BLaER1 treated with 17β-estradiol and CSF1 and Interleukin-3, amounts not matched to agents 10 nM and 100 nM (cell line): ENCODE data around the gene SMC6.

Experiments
- H3K27ac ChIP-seq, 11 experiments: shearing (Covaris generic); formaldehyde crosslinking; 2 replicates each; pipeline ENCODE4 v1.8.1; 2022
- H3K27me3 ChIP-seq, 11 experiments: shearing (Covaris generic); formaldehyde crosslinking; 2 replicates each; pipeline ENCODE4 v1.8.1; 2022
- H3K36me3 ChIP-seq, 11 experiments: shearing (Covaris generic); formaldehyde crosslinking; 2 replicates each; pipeline ENCODE4 v1.8.1; 2022
- H3K4me1 ChIP-seq, 10 experiments: shearing (Covaris generic); formaldehyde crosslinking; 2 replicates each; pipeline ENCODE4 v1.8.1; 2022
- H3K4me2 ChIP-seq, 11 experiments: shearing (Covaris generic); formaldehyde crosslinking; 2 replicates each; pipeline ENCODE4 v1.8.1; 2022
- H3K4me3 ChIP-seq, 10 experiments: shearing (Covaris generic); formaldehyde crosslinking; 2 replicates each; pipeline ENCODE4 v1.8.1; 2022
- H3K9ac ChIP-seq, 11 experiments: shearing (Covaris generic); formaldehyde crosslinking; 2 replicates each; pipeline ENCODE4 v1.8.1; 2022
- H3K9me3 ChIP-seq, 11 experiments: shearing (Covaris generic); formaldehyde crosslinking; replicated peaks in 1 of 11; 2 replicates each; pipeline ENCODE4 v1.8.1; 2022
- H4K20me1 ChIP-seq, 11 experiments: shearing (Covaris generic); formaldehyde crosslinking; 2 replicates each; pipeline ENCODE4 v1.8.1; 2022
- Cebpa-rat ChIP-seq, 11 experiments: shearing (Covaris generic); IDR thresholded peaks; 2 replicates each; pipeline ENCODE4 v1.8.1; 2022

The SMC6 gene

DNA sequence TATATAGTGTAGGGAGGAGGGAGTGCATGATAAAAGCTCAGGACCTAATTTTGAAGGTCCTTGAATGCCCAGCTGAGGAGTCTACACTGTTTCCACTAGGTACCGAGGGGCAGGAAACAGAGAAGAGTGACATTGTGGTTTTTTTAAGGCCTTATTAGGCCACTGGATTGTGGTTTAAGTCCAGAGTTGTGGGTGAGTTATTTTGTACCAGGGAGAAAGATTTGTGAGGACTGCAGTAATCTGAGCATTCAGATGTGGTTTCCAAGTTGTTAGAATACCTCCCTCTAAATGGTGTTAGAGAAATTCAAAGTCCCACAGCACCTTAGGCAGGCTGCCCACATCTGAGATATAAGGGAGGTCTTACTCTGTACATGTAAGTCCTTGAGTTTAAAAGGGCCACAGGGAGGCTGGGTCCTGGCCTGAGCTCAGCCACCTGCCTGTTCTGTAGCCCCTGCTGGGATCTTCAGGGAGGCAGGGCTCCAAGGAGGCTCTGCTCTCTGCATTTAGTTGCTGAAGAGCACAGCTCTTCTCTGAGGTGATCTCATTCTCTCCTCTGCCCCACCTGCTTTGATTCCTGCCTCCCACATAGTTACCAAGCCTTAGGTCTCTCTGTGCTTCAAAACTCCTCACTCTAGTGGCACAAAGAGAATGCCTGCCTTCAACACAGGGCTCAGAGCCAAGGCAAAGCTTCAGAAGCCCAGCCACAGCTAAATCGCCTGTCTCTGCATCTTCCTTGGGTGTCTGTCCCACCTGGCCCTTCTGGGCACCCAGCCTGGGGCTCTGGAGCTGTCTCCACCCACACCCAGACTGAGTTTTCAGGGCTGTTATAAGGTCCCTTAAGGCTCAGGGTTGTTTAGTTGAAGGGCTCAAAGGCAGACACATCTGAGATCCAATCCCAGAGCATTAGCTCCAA lies 125.0 kb downstream of the SMC6 start:
- no peaks in the 10 kb centered on the region for H4K20me1 ChIP-seq
- no peak overlapping the region for H3K9ac ChIP-seq
- no peaks in the 10 kb centered on the region for H3K27me3 ChIP-seq
- H3K4me2 ChIP-seq: peak overlapping the region; percentile 4 to 36 (median 21); a peak in 17 of 22 replicates
- H3K4me3 ChIP-seq: no peak overlapping the region
- H3K4me1 ChIP-seq: peaks cover 4 to 11% (median 9%) of the 10 kb centered on the region in 10 experiments; a peak in 16 of 20 replicates
- no peak for TF ChIP-seq Cebpa-rat (IDR thresholded peaks at IDR 0.05)
- peaks cover 17 to 25% (median 22%) of the 10 kb centered on the region in 11 experiments for H3K9me3 ChIP-seq
- H3K27ac ChIP-seq: no peak overlapping the region
- no peaks in the 10 kb centered on the region for H3K36me3 ChIP-seq

DNA sequence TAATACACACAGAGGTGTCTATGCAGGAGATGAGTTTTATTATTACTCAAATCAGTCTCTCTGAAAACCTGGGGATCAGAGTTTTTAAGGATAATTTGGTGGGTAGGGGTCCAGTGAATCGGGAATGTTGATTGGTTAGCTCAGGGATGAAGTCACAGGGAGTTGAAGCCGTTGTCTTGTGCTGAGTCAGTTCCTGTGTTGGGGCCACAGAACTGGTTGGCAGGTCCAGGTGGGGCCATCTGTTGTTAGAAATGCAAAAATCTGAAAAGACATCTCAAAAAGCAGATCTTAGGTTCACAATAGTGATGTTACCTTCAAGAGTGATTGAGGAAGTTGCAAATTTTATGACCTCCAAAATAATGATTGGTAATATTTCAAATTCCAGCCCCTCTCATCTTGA lies 126.2 kb downstream of the SMC6 start:
- H3K36me3 ChIP-seq: no peaks in the 10 kb centered on the region
- peaks cover 17 to 25% (median 22%) of the 10 kb centered on the region in 11 experiments for H3K9me3 ChIP-seq
- no peak overlapping the region for H3K4me2 ChIP-seq
- H3K27me3 ChIP-seq: no peaks in the 10 kb centered on the region
- no peak overlapping the region for H3K4me3 ChIP-seq
- H4K20me1 ChIP-seq: no peaks in the 10 kb centered on the region
- TF ChIP-seq Cebpa-rat (IDR thresholded peaks at IDR 0.05): no peak
- H3K4me1 ChIP-seq: peaks cover 4 to 11% (median 9%) of the 10 kb centered on the region in 10 experiments; a peak in 16 of 20 replicates
- no peak overlapping the region for H3K27ac ChIP-seq
- no peak overlapping the region for H3K9ac ChIP-seq

DNA sequence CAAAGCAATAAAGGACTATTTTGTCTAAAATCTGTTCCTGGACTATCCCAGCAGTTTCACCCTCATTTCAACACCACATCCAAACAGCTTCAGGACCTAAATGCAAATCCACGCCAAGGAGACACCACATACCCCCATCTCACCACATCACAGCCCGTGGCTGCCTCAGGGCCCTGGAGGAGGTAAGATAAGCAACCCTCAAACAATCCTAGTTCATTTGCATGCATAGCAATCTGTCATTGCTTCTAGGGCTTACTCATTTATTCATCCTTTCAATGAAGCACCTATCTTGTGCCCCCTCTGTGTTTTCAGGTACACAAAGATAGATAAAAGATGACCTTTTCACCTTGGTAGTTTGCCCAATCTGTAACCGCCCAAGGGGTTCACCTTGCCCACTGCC lies 126.6 kb downstream of the SMC6 start:
- H3K9me3 ChIP-seq: peaks cover 17 to 25% (median 22%) of the 10 kb centered on the region in 11 experiments
- no peaks in the 10 kb centered on the region for H4K20me1 ChIP-seq
- no peaks in the 10 kb centered on the region for H3K36me3 ChIP-seq
- H3K4me2 ChIP-seq: no peak overlapping the region
- no peak for TF ChIP-seq Cebpa-rat (IDR thresholded peaks at IDR 0.05)
- H3K4me3 ChIP-seq: no peak overlapping the region
- H3K4me1 ChIP-seq: peaks cover 4 to 11% (median 9%) of the 10 kb centered on the region in 10 experiments; a peak in 16 of 20 replicates
- H3K9ac ChIP-seq: no peak overlapping the region
- no peak overlapping the region for H3K27ac ChIP-seq
- no peaks in the 10 kb centered on the region for H3K27me3 ChIP-seq

DNA sequence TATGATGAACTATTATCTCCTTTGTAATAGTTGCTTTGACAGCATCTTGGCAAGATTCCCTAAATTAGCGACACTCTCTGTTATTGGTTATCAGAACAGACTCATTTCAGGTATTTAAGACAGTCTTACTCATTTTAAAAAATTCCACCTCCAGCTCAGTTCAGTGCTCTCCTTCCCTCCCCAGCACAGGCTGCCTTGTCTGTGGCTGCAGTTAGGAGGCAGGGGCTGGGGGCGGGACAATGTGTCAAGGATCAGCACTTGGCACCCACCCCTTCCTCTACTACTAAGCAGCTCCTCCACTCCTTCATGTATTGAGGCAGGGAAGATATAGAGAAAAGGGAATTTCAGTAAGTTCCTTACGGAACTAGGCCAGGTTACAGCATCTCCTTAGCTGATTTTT lies 128.2 kb downstream of the SMC6 start:
- no peak overlapping the region for H3K27ac ChIP-seq
- no peak overlapping the region for H3K4me2 ChIP-seq
- H3K4me1 ChIP-seq: peaks cover 4 to 11% (median 9%) of the 10 kb centered on the region in 10 experiments; a peak in 16 of 20 replicates
- H3K27me3 ChIP-seq: no peaks in the 10 kb centered on the region
- no peaks in the 10 kb centered on the region for H4K20me1 ChIP-seq
- no peak overlapping the region for H3K4me3 ChIP-seq
- TF ChIP-seq Cebpa-rat (IDR thresholded peaks at IDR 0.05): no peak
- no peaks in the 10 kb centered on the region for H3K36me3 ChIP-seq
- no peak overlapping the region for H3K9ac ChIP-seq
- H3K9me3 ChIP-seq: peaks cover 14 to 20% (median 18%) of the 10 kb centered on the region in 11 experiments

DNA sequence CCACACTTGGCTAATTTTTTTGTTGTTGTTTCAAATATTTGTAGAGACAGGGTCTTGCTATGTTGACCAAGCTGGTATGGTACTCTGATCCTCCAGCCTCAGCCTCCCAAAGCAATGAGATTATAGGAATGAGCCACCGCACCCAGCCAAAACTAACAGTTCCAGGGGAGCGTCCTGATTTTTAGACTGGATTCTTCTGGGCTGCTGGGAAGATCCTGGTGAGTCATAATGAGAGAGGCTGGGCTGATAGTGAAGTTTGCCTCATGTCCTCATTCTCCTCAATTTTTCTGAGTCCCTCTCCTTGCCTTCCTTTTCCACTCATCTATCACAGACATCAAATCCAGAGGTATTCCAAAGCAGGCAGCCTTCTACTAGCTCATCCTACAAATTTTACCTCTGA lies 131.8 kb downstream of the SMC6 start:
- no peak overlapping the region for H3K4me2 ChIP-seq
- H4K20me1 ChIP-seq: no peaks in the 10 kb centered on the region
- no peak overlapping the region for H3K4me3 ChIP-seq
- H3K27me3 ChIP-seq: no peaks in the 10 kb centered on the region
- H3K4me1 ChIP-seq: peaks cover 0 to under 1% (median 0%) of the 10 kb centered on the region in 10 experiments; a peak in 1 of 20 replicates
- peaks cover 0 to 4% (median 0%) of the 10 kb centered on the region in 11 experiments; a peak in 1 of 22 replicates for H3K9me3 ChIP-seq
- H3K9ac ChIP-seq: no peak overlapping the region
- no peaks in the 10 kb centered on the region for H3K36me3 ChIP-seq
- H3K27ac ChIP-seq: no peak overlapping the region
- no peak for TF ChIP-seq Cebpa-rat (IDR thresholded peaks at IDR 0.05)

DNA sequence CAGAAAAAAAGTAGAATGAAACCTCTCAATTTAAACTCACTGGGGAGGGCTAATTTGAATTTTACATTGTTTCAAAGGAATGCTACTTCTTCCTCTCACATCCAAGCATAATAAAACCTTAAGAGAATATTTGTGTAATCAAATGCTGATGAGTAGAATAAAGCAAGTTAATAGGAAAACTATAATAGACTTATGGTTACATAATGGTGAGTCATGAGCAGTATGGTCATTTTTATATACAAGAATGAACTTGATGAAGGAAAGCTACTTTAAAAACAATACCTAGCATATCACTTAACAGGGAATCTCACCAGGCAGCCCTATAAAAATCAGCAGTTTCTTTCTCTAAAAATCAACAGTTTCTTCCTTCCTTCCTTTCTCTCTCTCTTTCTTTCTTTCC lies 132.8 kb downstream of the SMC6 start:
- Histone ChIP-seq H3K4me2 (no peak overlapping the region), H3K27me3 (no peaks in the 10 kb centered on the region), H3K27ac (no peak overlapping the region), H3K36me3 (no peaks in the 10 kb centered on the region), H4K20me1 (no peaks in the 10 kb centered on the region), H3K9me3 (peaks cover 0 to 4% (median 0%) of the 10 kb centered on the region in 11 experiments; a peak in 1 of 22 replicates), H3K4me1 (peaks cover 0 to 10% (median 7%) of the 10 kb centered on the region in 10 experiments; a peak in 15 of 20 replicates), H3K4me3 (no peak overlapping the region), H3K9ac (no peak overlapping the region)
- no peak for TF ChIP-seq Cebpa-rat (IDR thresholded peaks at IDR 0.05)

DNA sequence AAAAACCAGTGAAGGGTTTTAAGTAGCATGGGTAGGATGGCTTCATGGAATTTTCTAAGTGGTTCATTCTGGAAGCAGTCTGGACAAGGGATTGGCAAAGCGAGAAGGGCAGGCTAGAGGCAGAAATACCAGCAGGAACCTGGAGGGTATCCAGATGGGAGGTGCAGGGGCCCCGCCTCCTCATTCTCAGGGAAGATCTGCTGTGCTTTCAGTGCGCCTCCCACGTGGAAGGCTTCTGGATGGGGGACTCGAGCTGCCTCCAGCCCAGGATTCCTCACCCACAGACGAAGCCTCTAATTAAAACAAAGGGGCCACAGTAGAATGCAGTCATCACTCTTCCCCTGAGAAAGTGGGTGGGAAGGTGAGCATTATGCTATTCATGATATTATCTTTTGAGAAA lies 133.3 kb downstream of the SMC6 start:
- Histone ChIP-seq H3K4me2 (no peak overlapping the region), H3K36me3 (no peaks in the 10 kb centered on the region), H3K4me3 (no peak overlapping the region), H3K4me1 (peaks cover 0 to 16% (median 10%) of the 10 kb centered on the region in 10 experiments; a peak in 15 of 20 replicates), H3K27me3 (no peaks in the 10 kb centered on the region), H3K9me3 (peaks cover 0 to 4% (median 0%) of the 10 kb centered on the region in 11 experiments; a peak in 1 of 22 replicates), H3K9ac (no peak overlapping the region), H3K27ac (no peak overlapping the region), H4K20me1 (no peaks in the 10 kb centered on the region)
- no peak for TF ChIP-seq Cebpa-rat (IDR thresholded peaks at IDR 0.05)

DNA sequence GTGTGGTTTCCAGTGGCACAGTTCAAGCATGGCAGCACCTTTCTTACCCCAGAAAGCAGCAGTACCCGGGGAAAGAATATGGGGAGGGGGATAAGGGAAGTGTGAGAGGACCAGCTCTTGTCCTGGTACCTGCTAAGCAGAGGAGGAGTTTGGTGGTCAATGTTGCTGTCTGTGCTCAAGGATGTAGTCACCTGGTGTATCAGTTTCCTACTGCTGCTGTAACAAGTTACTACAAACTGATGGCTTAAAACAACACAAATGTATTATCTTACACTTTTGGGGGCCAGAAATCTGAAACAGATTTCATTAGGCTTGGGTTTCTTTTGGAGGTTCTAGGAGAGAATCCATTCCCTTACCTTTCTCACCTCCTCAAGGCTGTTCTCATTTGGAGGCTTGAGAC lies 135.7 kb downstream of the SMC6 start:
- Histone ChIP-seq H3K36me3 (no peaks in the 10 kb centered on the region), H3K27me3 (no peaks in the 10 kb centered on the region), H3K4me3 (no peak overlapping the region), H3K27ac (no peak overlapping the region), H3K9me3 (no peaks in the 10 kb centered on the region), H3K4me1 (peaks cover 0 to 18% (median 10%) of the 10 kb centered on the region in 10 experiments; a peak in 15 of 20 replicates), H3K4me2 (no peak overlapping the region), H3K9ac (no peak overlapping the region), H4K20me1 (no peaks in the 10 kb centered on the region)
- no peak for TF ChIP-seq Cebpa-rat (IDR thresholded peaks at IDR 0.05)

DNA sequence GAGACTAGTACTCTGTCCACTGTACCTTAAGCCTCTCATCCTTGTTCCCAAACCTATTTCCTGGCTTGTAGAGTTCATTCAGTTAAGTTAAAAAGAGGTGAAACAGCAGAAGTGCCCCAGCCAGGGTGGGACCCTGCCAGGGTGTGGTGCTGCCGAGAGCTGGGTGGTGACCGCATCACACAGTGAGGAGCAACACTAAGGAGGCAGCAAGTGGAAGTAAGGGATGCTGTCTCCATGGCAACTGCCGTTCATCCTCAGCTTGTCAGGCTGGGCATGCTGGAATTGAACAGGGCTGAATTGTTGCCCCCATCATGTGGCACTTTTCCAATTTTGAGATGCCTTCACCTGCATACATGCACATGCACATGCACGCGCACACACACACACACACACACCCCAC lies 136.1 kb downstream of the SMC6 start:
- no peak for TF ChIP-seq Cebpa-rat (IDR thresholded peaks at IDR 0.05)
- H4K20me1 ChIP-seq: no peaks in the 10 kb centered on the region

More for the DNA sequence above, 136.1 kb downstream of the SMC6 start:
- Histone ChIP-seq H3K4me2 (no peak overlapping the region), H3K36me3 (no peaks in the 10 kb centered on the region), H3K27ac (no peak overlapping the region), H3K4me1 (peaks cover 0 to 18% (median 10%) of the 10 kb centered on the region in 10 experiments; a peak in 15 of 20 replicates), H3K9me3 (no peaks in the 10 kb centered on the region), H3K4me3 (no peak overlapping the region), H3K27me3 (no peaks in the 10 kb centered on the region), H3K9ac (no peak overlapping the region)
